ENCODE measurements around the gene LINC01488. TPM values are rescaled to one million over a fixed set of nuclear protein-coding genes. Genes with fewer than 3 reads are reported as not detected.
A peak's percentile ranks its signal among the peaks of the same experiment; 100 is the strongest.

The LINC01488 gene
- total RNA-seq, 2 donors from 2014 or later, result not detected

DNA sequence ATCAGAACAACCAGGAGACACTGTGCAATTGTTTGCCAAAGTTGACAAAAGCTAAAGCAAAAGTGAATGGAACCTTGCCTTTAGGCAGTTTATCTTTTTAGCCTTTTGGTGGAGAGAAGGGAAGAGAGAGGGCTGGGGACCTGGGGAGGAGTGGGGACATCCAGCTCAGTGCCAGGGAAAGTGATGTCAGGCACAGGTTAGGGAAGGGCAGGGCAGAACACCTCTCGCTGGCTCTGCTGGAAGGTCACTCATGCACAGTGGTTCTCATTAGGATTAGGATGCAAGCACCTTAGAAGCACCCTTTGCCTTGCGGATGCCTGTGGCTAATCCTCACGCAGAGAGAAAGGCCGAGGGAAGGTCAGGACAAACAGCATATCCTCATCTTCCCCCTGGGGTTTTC lies 14.3 kb upstream of the LINC01488 start:
- TF ChIP-seq, protein P1, sequence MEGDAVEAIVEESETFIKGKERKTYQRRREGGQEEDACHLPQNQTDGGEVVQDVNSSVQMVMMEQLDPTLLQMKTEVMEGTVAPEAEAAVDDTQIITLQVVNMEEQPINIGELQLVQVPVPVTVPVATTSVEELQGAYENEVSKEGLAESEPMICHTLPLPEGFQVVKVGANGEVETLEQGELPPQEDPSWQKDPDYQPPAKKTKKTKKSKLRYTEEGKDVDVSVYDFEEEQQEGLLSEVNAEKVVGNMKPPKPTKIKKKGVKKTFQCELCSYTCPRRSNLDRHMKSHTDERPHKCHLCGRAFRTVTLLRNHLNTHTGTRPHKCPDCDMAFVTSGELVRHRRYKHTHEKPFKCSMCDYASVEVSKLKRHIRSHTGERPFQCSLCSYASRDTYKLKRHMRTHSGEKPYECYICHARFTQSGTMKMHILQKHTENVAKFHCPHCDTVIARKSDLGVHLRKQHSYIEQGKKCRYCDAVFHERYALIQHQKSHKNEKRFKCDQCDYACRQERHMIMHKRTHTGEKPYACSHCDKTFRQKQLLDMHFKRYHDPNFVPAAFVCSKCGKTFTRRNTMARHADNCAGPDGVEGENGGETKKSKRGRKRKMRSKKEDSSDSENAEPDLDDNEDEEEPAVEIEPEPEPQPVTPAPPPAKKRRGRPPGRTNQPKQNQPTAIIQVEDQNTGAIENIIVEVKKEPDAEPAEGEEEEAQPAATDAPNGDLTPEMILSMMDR (IDR thresholded peaks at IDR 0.05), result no peak
- Histone ChIP-seq H3K9me3 (no peaks in the 10 kb centered on the region), H3K27me3 (no peaks in the 10 kb centered on the region), H3K36me3 (no peaks in the 10 kb centered on the region), H3K9ac (ENCODE audit: low read depth in 2 of 2, low read length in 2 of 2) (no peak overlapping the region), H3K4me3 (no peak overlapping the region), H3K4me1 (peaks cover 7% of the 10 kb centered on the region), H3K27ac (no peak overlapping the region)
- intact Hi-C loops (cut with DNase I), result loop anchor here (10.0 kb wide), 1 partner anchor 172 kb away; the partner anchor contains the start of gene MYEOV
- DNase-seq, result no peak

GRCh38 chr11:69467646-69468045 lies 13.8 kb upstream of the LINC01488 start:
- no peak overlapping the region for H3K4me3 ChIP-seq
- H3K9me3 ChIP-seq, result no peaks in the 10 kb centered on the region
- intact Hi-C loops (cut with DNase I), result loop anchor here (10.0 kb wide), 1 partner anchor 173 kb away; the partner anchor contains the start of gene MYEOV
- no peaks in the 10 kb centered on the region for H3K27me3 ChIP-seq
- H3K36me3 ChIP-seq, result no peaks in the 10 kb centered on the region
- no peak overlapping the region for H3K9ac ChIP-seq (ENCODE audit: low read depth in 2 of 2, low read length in 2 of 2)
- TF ChIP-seq, protein P1 (IDR thresholded peaks at IDR 0.05), result no peak
- H3K27ac ChIP-seq, result no peak overlapping the region
- DNase-seq, result no peak
- peaks cover 7% of the 10 kb centered on the region for H3K4me1 ChIP-seq

DNA sequence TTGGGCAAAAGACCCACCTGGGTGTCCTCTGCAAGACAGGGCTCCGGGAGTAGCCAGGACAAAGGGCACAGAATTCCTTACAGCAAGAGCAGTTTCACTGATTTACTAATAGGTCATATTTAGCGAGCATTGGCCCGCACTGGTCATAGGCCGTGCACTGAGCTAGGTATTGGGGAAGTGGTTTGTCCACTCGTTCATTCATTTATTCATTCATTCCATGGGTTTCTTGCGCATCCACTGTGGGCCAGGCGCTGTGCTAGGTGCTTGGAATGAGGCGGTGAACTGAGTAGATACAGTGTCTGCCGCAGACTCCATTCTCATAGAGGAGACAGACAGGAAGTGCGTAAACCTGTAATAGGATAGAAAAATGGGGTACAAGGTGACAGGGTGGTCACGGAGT lies 13.2 kb upstream of the LINC01488 start:
- TF ChIP-seq, protein P1 (IDR thresholded peaks at IDR 0.05), result no peak
- DNase-seq, result no peak
- H3K27me3 ChIP-seq, result no peaks in the 10 kb centered on the region

DNA sequence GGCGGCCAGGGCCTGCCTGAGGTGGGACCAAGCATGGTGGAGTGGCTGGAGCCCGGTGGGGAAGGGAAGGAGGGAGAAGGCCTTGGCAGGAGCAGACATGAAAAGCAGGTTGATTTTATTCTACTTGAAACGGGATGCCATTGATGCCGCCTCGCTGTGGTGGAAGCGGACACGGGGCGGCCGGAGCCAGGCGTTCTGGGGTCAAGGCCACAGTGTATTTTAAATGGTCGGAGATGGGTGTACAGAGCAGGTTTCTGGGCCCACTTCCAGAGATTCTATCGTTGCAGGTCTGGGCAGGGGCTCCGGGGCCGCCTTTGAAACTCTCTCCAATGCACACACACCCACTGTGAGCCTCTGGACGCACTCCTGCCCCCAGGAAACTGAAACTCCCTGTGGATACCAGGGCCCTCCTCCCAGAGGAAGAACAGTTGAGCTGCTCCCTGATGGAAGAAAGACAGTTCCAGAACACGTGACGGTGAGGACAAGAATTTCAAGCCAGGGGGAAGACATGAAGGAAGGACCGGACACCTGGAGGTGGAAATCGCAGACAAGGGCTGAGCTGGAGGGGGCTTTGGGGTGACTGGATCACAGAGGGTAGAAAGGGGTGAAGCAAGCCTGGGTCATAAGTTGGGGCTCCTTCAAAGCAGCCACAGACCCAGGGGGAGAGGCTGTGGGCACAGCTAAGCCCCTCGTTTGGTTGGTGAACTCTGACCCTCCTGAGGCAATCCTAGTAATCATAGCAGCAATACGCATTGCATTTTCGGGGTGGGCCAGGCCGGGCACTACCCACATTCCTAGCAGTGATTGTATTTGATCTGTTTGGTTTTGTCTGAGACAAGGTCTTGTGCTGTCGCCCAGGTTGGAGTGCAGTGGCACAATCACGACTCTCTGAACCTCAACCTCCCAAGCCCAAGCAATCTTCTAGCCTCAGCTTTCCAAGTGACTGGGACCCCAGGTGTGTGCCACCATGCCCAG lies 12.3 kb upstream of the LINC01488 start:
- TF ChIP-seq, protein P1 (IDR thresholded peaks at IDR 0.05), result no peak
- Histone ChIP-seq H3K9me3 (no peaks in the 10 kb centered on the region), H3K27me3 (no peaks in the 10 kb centered on the region), H3K4me3 (no peak overlapping the region), H3K36me3 (no peaks in the 10 kb centered on the region), H3K9ac (ENCODE audit: low read depth in 2 of 2, low read length in 2 of 2) (no peak overlapping the region), H3K4me1 (peaks cover under 1% of the 10 kb centered on the region), H3K27ac (no peak overlapping the region)
- intact Hi-C loops (cut with DNase I), result loop anchor here (10.0 kb wide), 1 partner anchor 174 kb away; the partner anchor contains the start of gene MYEOV
- DNase-seq, result no peak

More for the DNA sequence above, 13.2 kb upstream of the LINC01488 start:
- intact Hi-C loops (cut with DNase I), result loop anchor here (10.0 kb wide), 1 partner anchor 173 kb away; the partner anchor contains the start of gene MYEOV
- H3K9ac ChIP-seq (ENCODE audit: low read depth in 2 of 2, low read length in 2 of 2), result no peak overlapping the region
- H3K9me3 ChIP-seq, result no peaks in the 10 kb centered on the region
- H3K4me1 ChIP-seq, result peaks cover 7% of the 10 kb centered on the region
- no peak overlapping the region for H3K4me3 ChIP-seq
- H3K27ac ChIP-seq, result no peak overlapping the region
- H3K36me3 ChIP-seq, result no peaks in the 10 kb centered on the region

DNA sequence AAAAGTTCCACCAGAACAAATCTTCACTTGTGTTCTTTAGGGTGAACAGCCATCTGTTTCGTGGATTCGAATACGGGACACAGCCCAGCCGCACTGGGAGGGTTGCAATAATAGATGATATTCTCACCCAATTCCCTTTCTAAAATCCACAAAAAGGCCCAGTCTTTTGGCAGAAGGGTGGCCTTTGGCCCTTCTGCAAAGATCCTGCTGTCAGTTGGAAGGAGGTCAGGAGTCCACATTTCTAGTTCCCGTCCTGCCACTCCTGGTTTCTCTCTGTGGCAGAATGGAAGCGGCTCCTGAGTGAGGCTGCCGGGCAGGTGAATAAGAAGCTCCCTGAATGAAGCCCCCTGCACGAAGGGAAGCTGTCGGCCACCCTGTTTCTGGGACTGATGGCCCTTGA lies 11.2 kb upstream of the LINC01488 start:
- Histone ChIP-seq H3K4me3 (no peak overlapping the region), H3K4me1 (no peaks in the 10 kb centered on the region), H3K36me3 (no peaks in the 10 kb centered on the region), H3K27ac (peak overlapping the region; percentile 22), H3K27me3 (no peaks in the 10 kb centered on the region), H3K9ac (ENCODE audit: low read depth in 2 of 2, low read length in 2 of 2) (peak overlapping the region in 1 of 2 donors; percentile 52), H3K9me3 (no peaks in the 10 kb centered on the region)
- TF ChIP-seq, protein P1 (IDR thresholded peaks at IDR 0.05), result no peak
- peak; percentile 63 for DNase-seq
- intact Hi-C loops (cut with DNase I), result no loop called here
